ENCODE measurements around the gene DROSHA. TPM values are rescaled to one million over a fixed set of nuclear protein-coding genes. Genes with fewer than 3 reads are reported as not detected.

DROSHA gene
- total RNA-seq, 6 experiments from 2014 or later, result 13.0 to 21.0 (median 18.5) TPM

- DNase-seq (no peak), ATAC-seq (peak in 3 of 4 donors; percentile 20 to 56 (median 50))
- Histone ChIP-seq H3K9me3 (no peaks in the 10 kb centered on the region), H3K4me1 (no peaks in the 10 kb centered on the region), H3K4me3 (no peak overlapping the region), H3K27ac (no peak overlapping the region), H3K36me3 (no peaks in the 10 kb centered on the region), H3K27me3 (no peaks in the 10 kb centered on the region)
- intact Hi-C loops (cut with DNase I), result no loop called here
- WGBS (ENCODE audit: insufficient coverage, low coverage, low lambda C conversion rate, missing lambda C conversion rate), result 31% methylated on average over 3 of the region's 3 CpGs
- TF ChIP-seq CTCF (IDR thresholded peaks at IDR 0.05) (no peak), POLR2A (IDR thresholded peaks at IDR 0.05) (no peak)
These were observed 148.2 kb downstream of the DROSHA start for GRCh38 chr5:31383734-31384133.

- no peaks in the 10 kb centered on the region for H3K36me3 ChIP-seq
- DNase-seq (no peak), ATAC-seq (no peak)
- no peak for TF ChIP-seq CTCF (IDR thresholded peaks at IDR 0.05)
- TF ChIP-seq POLR2A (IDR thresholded peaks at IDR 0.05), result no peak
- H3K27ac ChIP-seq, result no peak overlapping the region
- no peak overlapping the region for H3K4me3 ChIP-seq
- H3K27me3 ChIP-seq, result no peaks in the 10 kb centered on the region
- intact Hi-C loops (cut with DNase I), result no loop called here
- no peaks in the 10 kb centered on the region for H3K4me1 ChIP-seq
- no peaks in the 10 kb centered on the region for H3K9me3 ChIP-seq
- WGBS (ENCODE audit: insufficient coverage, low coverage, low lambda C conversion rate, missing lambda C conversion rate), result 51% methylated on average over 13 of the region's 15 CpGs
These were observed 149.6 kb downstream of the DROSHA start for GRCh38 chr5:31382051-31382878.

- H3K4me1 ChIP-seq, result no peaks in the 10 kb centered on the region
- TF ChIP-seq POLR2A (IDR thresholded peaks at IDR 0.05) (no peak), CTCF (IDR thresholded peaks at IDR 0.05) (no peak)
- DNase-seq, result no peak
- no peaks in the 10 kb centered on the region for H3K36me3 ChIP-seq
- ATAC-seq, result no peak
- no peak overlapping the region for H3K27ac ChIP-seq
- H3K27me3 ChIP-seq, result no peaks in the 10 kb centered on the region
- H3K4me3 ChIP-seq, result no peak overlapping the region
- 76% methylated on average over 4 of the region's 4 CpGs for WGBS (ENCODE audit: insufficient coverage, low coverage, low lambda C conversion rate, missing lambda C conversion rate)
- H3K9me3 ChIP-seq, result no peaks in the 10 kb centered on the region
- intact Hi-C loops (cut with DNase I), result no loop called here
These were observed 150.6 kb downstream of the DROSHA start for GRCh38 chr5:31381299-31381698.

GRCh38 chr5:31380049-31380448, 151.8 kb downstream of the DROSHA start:
- no peak for ATAC-seq
- no peaks in the 10 kb centered on the region for H3K4me1 ChIP-seq

More at GRCh38 chr5:31380049-31380448, 151.8 kb downstream of the DROSHA start:
- TF ChIP-seq CTCF (IDR thresholded peaks at IDR 0.05) (no peak), POLR2A (IDR thresholded peaks at IDR 0.05) (no peak)
- H3K4me3 ChIP-seq, result no peak overlapping the region
- H3K36me3 ChIP-seq, result no peaks in the 10 kb centered on the region
- H3K27ac ChIP-seq, result no peak overlapping the region
- H3K9me3 ChIP-seq, result no peaks in the 10 kb centered on the region
- DNase-seq, result no peak
- no peaks in the 10 kb centered on the region for H3K27me3 ChIP-seq
- intact Hi-C loops (cut with DNase I), result no loop called here
- 67% methylated on average over 3 of the region's 4 CpGs for WGBS (ENCODE audit: insufficient coverage, low coverage, low lambda C conversion rate, missing lambda C conversion rate)
